ENCODE results near the gene NRG3.

GRCh38 chr10:82411416-82411815 lies 536.4 kb downstream of the NRG3 start:
- TF ChIP-seq CTCF (IDR thresholded peaks at IDR 0.05) = no peak
- no peak for TF ChIP-seq POLR2A (IDR thresholded peaks at IDR 0.05)
